WTC11 (cell line): ENCODE results near the gene ZNF665. TPM values are rescaled to one million over a fixed set of nuclear protein-coding genes. Genes with fewer than 3 reads are reported as not detected.
"Not testable (repeated sequence)": the region's sequence is repeated elsewhere in the genome, so short reads cannot be mapped to it uniquely, and the experiment has no call there.

Experiments used
- ATAC-seq: fragments of 200-7000 bp; cut with Tn5 transposase; 2 replicates; pipeline ENCODE4 v1.10.0; 2021; ENCODE audit warnings: mild to moderate bottlenecking, moderate library complexity
- CTCF ChIA-PET: fragments of 300-600 bp; sonication (Branson Sonifier 250); formaldehyde crosslinking; loops from one replicate; lab custom pipeline; 2021; ENCODE audit warnings: antibody characterized with exemption; lab: Charles Lee
- POLR2A ChIA-PET: fragments of 350-600 bp; sonication (Branson Sonifier 250); formaldehyde crosslinking; loops from one replicate; lab custom pipeline; 2021; ENCODE audit warnings: antibody characterized with exemption; lab: Charles Lee
- DNase-seq: peaks from one replicate; pipeline ENCODE4 v3.0.0; 2021; ENCODE audit warnings: low spot score
- H3K27ac Mint-ChIP-seq: 2 replicates; pipeline ENCODE4 v1.8.0; 2021; ENCODE audit warnings: mixed read lengths
- H3K27me3 Mint-ChIP-seq: 2 replicates; pipeline ENCODE4 v1.8.0; 2021; ENCODE audit warnings: low read depth, mild to moderate bottlenecking, moderate library complexity, mixed read lengths
- H3K36me3 Mint-ChIP-seq: 2 replicates; pipeline ENCODE4 v1.8.0; 2021; ENCODE audit warnings: mixed read lengths
- H3K4me1 Mint-ChIP-seq: 2 replicates; pipeline ENCODE4 v1.8.0; 2022; ENCODE audit warnings: mixed read lengths
- H3K4me3 Mint-ChIP-seq: 2 replicates; pipeline ENCODE4 v1.8.0; 2021; ENCODE audit warnings: mild to moderate bottlenecking, moderate library complexity, mixed read lengths
- H3K9me3 Mint-ChIP-seq: 2 replicates; pipeline ENCODE4 v1.8.0; 2021; ENCODE audit warnings: mixed read lengths
- AR ChIP-seq: fragments of 250-450 bp; sonication (Bioruptor Pico); IDR thresholded peaks from 2 replicates; pipeline ENCODE4 v1.9.0; 2021; ENCODE audit warnings: mild to moderate bottlenecking
- E2F1 ChIP-seq: sonication (generic); formaldehyde crosslinking; IDR thresholded peaks from 2 replicates; pipeline ENCODE4 v1.8.0; 2022; ENCODE audit warnings: mild to moderate bottlenecking, missing genetic modification reagents
- FOXP1 ChIP-seq: sonication (generic); formaldehyde crosslinking; IDR thresholded peaks from 2 replicates; pipeline ENCODE4 v1.8.0; 2022; ENCODE audit warnings: missing genetic modification reagents, mild to moderate bottlenecking, moderate library complexity, borderline replicate concordance
- IRF2 ChIP-seq: sonication (generic); formaldehyde crosslinking; IDR thresholded peaks from 2 replicates; pipeline ENCODE4 v1.8.0; 2022; ENCODE audit warnings: low read depth, missing genetic modification reagents, borderline replicate concordance
- JAZF1 ChIP-seq: fragments of 250-450 bp; sonication (Bioruptor Pico); IDR thresholded peaks from 2 replicates; pipeline ENCODE4 v1.9.0; 2021; ENCODE audit warnings: moderate library complexity, mild to moderate bottlenecking, inconsistent platforms
- NFYB ChIP-seq: sonication (generic); formaldehyde crosslinking; conservative IDR thresholded peaks from 2 replicates; pipeline ENCODE4 v1.8.0; 2022; ENCODE audit warnings: low read depth, missing genetic modification reagents
- NR1H2 ChIP-seq: sonication (generic); formaldehyde crosslinking; IDR thresholded peaks from 2 replicates; pipeline ENCODE4 v1.9.0; 2021; ENCODE audit warnings: mild to moderate bottlenecking, moderate library complexity, missing genetic modification reagents
- NR2C2 ChIP-seq: sonication (generic); formaldehyde crosslinking; IDR thresholded peaks from 2 replicates; pipeline ENCODE4 v1.8.0; 2022; ENCODE audit warnings: mild to moderate bottlenecking, missing genetic modification reagents
- SP1 ChIP-seq: sonication (generic); formaldehyde crosslinking; conservative IDR thresholded peaks from 2 replicates; pipeline ENCODE4 v1.8.1; 2022; ENCODE audit warnings: missing genetic modification reagents
- ZBTB43 ChIP-seq: sonication (generic); formaldehyde crosslinking; IDR thresholded peaks from 2 replicates; pipeline ENCODE4 v1.8.1; 2023; ENCODE audit warnings: mild to moderate bottlenecking, missing genetic modification reagents
- ZNF121 ChIP-seq: sonication (generic); formaldehyde crosslinking; IDR thresholded peaks from 2 replicates; pipeline ENCODE4 v1.8.0; 2023; ENCODE audit warnings: missing genetic modification reagents
- ZNF138 ChIP-seq: sonication (generic); formaldehyde crosslinking; conservative IDR thresholded peaks from 2 replicates; pipeline ENCODE4 v1.8.1; 2022; ENCODE audit warnings: mild to moderate bottlenecking, moderate library complexity, missing genetic modification reagents
- ZNF232 ChIP-seq: sonication (generic); formaldehyde crosslinking; IDR thresholded peaks from 2 replicates; pipeline ENCODE4 v1.8.0; 2022; ENCODE audit warnings: mild to moderate bottlenecking, missing genetic modification reagents
- ZNF263 ChIP-seq: sonication (generic); formaldehyde crosslinking; IDR thresholded peaks from 2 replicates; pipeline ENCODE4 v1.8.1; 2022; ENCODE audit warnings: low read depth, mild to moderate bottlenecking, moderate library complexity, missing genetic modification reagents
- ZNF423 ChIP-seq: fragments of 250-450 bp; sonication (Bioruptor Pico); IDR thresholded peaks from 2 replicates; pipeline ENCODE4 v2.1.2; 2022; ENCODE audit warnings: mild to moderate bottlenecking, moderate library complexity
- ZNF671 ChIP-seq: fragments of 250-450 bp; sonication (Bioruptor Pico); IDR thresholded peaks from 2 replicates; pipeline ENCODE4 v1.8.0; 2021; ENCODE audit warnings: mild to moderate bottlenecking
- total RNA-seq: library from RNA; stranded (reverse); gene quantifications from 3 replicates; pipeline ENCODE4 v1.2.3, GENCODE V29; 2021
- TF ChIP-seq, protein P1 (sequence below): fragments of 250-450 bp; sonication (Bioruptor Pico); IDR thresholded peaks from 2 replicates; pipeline ENCODE4 v1.8.0; 2021; ENCODE audit warnings: mild to moderate bottlenecking

Gene ZNF665
- total RNA-seq, 1 experiment from 2014 or later, result 7.5 TPM

DNA sequence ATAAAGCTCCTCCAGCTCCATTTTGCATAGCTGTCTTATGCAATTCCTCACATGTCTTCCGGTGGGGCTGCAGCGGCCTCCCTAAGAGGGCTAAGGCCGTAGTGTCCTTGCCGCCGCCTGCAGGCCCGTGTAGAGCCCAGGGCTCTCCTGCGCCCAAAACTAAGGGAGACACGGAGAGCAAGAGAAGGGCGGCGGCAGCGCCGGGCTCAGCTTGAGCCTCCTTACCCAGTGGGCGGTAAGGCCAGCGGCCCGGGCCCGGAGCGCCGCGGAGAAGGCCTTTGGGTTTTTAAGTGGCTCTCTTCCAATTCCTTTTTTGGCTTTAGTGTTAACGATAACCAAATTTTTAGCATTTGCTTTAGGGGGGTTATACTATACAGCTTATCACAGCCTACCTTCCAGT, 31.4 kb upstream of the ZNF665 start:
- peaks cover 66% of the 10 kb centered on the region for H3K9me3 Mint-ChIP-seq
- H3K27ac Mint-ChIP-seq, result no peak overlapping the region
- POLR2A ChIA-PET, result no interaction called here
- no peaks in the 10 kb centered on the region for H3K4me1 Mint-ChIP-seq
- no peak overlapping the region for H3K4me3 Mint-ChIP-seq
- CTCF ChIA-PET, result interaction anchor here (1.0 kb wide), 1 partner anchor 130 kb away, joined by 3 read pairs; no protein-coding TSS in a partner anchor
- DNase-seq (no peak), ATAC-seq (no peak)
- H3K27me3 Mint-ChIP-seq, result peaks cover 7% of the 10 kb centered on the region
- peaks cover 54% of the 10 kb centered on the region for H3K36me3 Mint-ChIP-seq
- TF ChIP-seq JAZF1 (no peak), ZNF138 (CRISPR knock-in tag) (no peak), ZNF263 (CRISPR knock-in tag) (no peak), NFYB (CRISPR knock-in tag) (no peak), ZBTB43 (CRISPR knock-in tag) (no peak), ZNF121 (CRISPR knock-in tag) (no peak)

DNA sequence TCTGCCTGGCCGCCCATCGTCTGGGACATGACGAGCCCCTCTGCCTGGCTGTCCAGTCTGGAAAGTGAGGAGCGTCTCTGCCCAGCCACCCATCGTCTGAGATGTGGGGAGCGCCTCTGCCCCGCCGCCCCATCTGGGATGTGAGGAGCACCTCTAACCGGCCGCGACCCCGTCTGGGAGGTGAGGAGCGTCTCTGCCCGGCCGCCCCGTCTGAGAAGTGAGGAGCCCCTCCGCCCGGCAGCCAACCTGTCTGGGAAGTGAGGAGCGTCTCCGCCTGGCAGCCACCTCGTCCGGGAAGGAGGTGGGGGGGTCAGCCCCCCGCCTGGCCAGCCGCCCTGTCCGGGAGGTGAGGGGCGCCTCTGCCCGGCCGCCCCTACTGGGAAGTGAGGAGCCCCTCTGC, 29.6 kb upstream of the ZNF665 start:
- DNase-seq, H3K4me1 Mint-ChIP-seq, H3K27ac Mint-ChIP-seq, H3K4me3 Mint-ChIP-seq, ATAC-seq, POLR2A ChIA-PET, CTCF ChIA-PET: not testable (repeated sequence)
- peaks cover 13% of the 10 kb centered on the region for H3K27me3 Mint-ChIP-seq
- peaks cover 66% of the 10 kb centered on the region for H3K9me3 Mint-ChIP-seq
- peaks cover 54% of the 10 kb centered on the region for H3K36me3 Mint-ChIP-seq

DNA sequence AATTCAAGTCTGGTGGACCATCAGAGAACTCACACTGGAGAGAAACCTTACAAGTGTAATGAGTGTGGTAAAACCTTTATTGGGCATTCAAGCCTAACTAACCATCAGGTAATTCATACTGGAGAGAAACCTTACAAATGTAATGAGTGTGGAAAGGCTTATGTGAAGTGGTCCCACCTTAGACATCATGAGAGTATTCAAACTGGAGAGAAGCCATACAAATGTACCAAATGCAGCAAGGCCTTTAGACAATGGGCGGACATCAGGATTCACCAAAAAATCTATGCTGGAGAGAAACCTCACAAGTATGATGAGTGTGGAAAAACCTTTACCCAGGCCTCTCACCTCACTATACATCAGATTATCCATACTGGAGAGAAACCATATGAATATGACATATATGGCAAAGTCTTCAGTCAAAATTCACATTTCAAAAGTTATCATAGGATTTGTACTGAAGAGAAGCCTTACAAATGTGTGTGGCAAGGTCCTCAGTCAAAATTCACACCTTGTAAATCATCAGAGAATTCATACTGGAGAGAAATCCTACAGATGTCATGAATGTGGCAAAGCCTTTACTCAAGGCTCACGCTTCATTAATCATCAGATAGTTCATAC, 19.7 kb upstream of the ZNF665 start:
- Mint-ChIP-seq H3K9me3 (peaks cover 83% of the 10 kb centered on the region), H3K27ac (no peak overlapping the region), H3K27me3 (peaks cover 26% of the 10 kb centered on the region), H3K4me1 (no peaks in the 10 kb centered on the region), H3K4me3 (no peak overlapping the region), H3K36me3 (peaks cover 82% of the 10 kb centered on the region)
- TF ChIP-seq ZNF232 (CRISPR knock-in tag) (no peak), ZNF671 (CRISPR knock-in tag) (no peak)
- POLR2A ChIA-PET, result no interaction called here
- DNase-seq, result no peak
- CTCF ChIA-PET, result no interaction called here
- ATAC-seq, result no peak

GRCh38 chr19:53211554-53211953, 18.4 kb upstream of the ZNF665 start:
- H3K4me3 Mint-ChIP-seq, ATAC-seq, H3K27ac Mint-ChIP-seq, H3K4me1 Mint-ChIP-seq, POLR2A ChIA-PET, CTCF ChIA-PET, DNase-seq: not testable (repeated sequence)
- H3K9me3 Mint-ChIP-seq, result peaks cover 88% of the 10 kb centered on the region
- H3K36me3 Mint-ChIP-seq, result peaks cover 89% of the 10 kb centered on the region
- H3K27me3 Mint-ChIP-seq, result peaks cover 26% of the 10 kb centered on the region

GRCh38 chr19:53196777-53197396, 3.7 kb upstream of the ZNF665 start:
- H3K4me1 Mint-ChIP-seq, result peaks cover 28% of the 10 kb centered on the region
- ATAC-seq, result peak; percentile 72
- POLR2A ChIA-PET, result no interaction called here
- H3K36me3 Mint-ChIP-seq, result peaks cover 16% of the 10 kb centered on the region
- peaks cover 16% of the 10 kb centered on the region for H3K9me3 Mint-ChIP-seq
- peak overlapping the region; percentile 91 for H3K27ac Mint-ChIP-seq
- H3K27me3 Mint-ChIP-seq, result peaks cover 30% of the 10 kb centered on the region
- DNase-seq, result peak; percentile 99
- peak overlapping the region; percentile 98 for H3K4me3 Mint-ChIP-seq
- CTCF ChIA-PET, result no interaction called here
- TF ChIP-seq NR2C2 (CRISPR knock-in tag) (no peak), NR1H2 (CRISPR knock-in tag) (no peak), SP1 (CRISPR knock-in tag) (0 out of 2 replicates have a peak, but pooled peaks have one; percentile 30), AR (no peak), ZNF423 (CRISPR knock-in tag) (no peak), E2F1 (no peak), FOXP1 (CRISPR knock-in tag) (no peak), IRF2 (CRISPR knock-in tag) (no peak)
- TF ChIP-seq, protein P1, sequence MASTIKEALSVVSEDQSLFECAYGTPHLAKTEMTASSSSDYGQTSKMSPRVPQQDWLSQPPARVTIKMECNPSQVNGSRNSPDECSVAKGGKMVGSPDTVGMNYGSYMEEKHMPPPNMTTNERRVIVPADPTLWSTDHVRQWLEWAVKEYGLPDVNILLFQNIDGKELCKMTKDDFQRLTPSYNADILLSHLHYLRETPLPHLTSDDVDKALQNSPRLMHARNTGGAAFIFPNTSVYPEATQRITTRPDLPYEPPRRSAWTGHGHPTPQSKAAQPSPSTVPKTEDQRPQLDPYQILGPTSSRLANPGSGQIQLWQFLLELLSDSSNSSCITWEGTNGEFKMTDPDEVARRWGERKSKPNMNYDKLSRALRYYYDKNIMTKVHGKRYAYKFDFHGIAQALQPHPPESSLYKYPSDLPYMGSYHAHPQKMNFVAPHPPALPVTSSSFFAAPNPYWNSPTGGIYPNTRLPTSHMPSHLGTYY, result 0 out of 2 replicates have a peak, but pooled peaks have one; percentile 26
